ENCODE measurements around the gene ZNF524. TPM values are rescaled to one million over a fixed set of nuclear protein-coding genes. Genes with fewer than 3 reads are reported as not detected.

The ZNF524 gene
- total RNA-seq, 4 donors from 2014 or later = 20.3 to 33.5 (median 26.4) TPM

DNA sequence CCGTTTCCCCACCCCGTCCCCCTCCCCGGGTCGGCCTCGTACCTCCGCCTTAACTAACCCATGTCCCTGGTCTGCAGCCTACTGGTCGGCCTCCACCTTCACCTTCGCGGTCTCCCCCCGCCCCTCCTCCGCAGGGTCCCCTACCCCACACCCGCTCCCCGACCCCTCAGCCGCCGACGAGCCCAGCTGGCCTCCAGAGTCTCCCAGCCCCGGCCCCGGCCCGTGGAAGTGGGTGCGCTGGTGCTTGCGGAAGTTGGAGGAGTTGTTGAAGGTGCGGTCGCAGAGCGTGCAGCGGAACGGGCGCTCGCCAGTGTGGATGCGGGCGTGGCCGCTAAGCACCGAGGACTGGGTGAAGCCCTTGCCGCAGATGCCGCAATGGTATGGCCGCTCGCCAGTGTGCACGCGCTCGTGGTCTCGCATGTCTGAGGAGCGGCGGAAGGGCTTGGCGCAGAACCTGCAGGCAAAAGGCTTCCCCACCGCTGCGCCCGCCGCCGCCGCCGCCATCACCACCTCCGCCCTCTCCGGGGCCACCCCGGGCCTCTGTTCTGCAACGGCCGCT lies 21.7 kb downstream of the ZNF524 start:
- ATAC-seq = no peak
- Histone ChIP-seq H3K27ac (no peak overlapping the region), H3K27me3 (no peaks in the 10 kb centered on the region), H3K4me3 (no peak overlapping the region), H3K4me1 (peaks cover 0 to 34% (median 0%) of the 10 kb centered on the region in 3 donors), H3K9me3 (no peaks in the 10 kb centered on the region), H3K36me3 (peaks cover 0 to 38% of the 10 kb centered on the region in 2 donors)
- no CpG with 5 or more reads among the region's 55 CpGs for WGBS, 2 donors (ENCODE audit: low coverage in 1 of 2)
- TF ChIP-seq POLR2AphosphoS5 (IDR thresholded peaks at IDR 0.05) = no peak
- no peak for TF ChIP-seq EP300 (IDR thresholded peaks at IDR 0.05)
- no peak for TF ChIP-seq POLR2A (IDR thresholded peaks at IDR 0.05)
- TF ChIP-seq CTCF (IDR thresholded peaks at IDR 0.05) = no peak

DNA sequence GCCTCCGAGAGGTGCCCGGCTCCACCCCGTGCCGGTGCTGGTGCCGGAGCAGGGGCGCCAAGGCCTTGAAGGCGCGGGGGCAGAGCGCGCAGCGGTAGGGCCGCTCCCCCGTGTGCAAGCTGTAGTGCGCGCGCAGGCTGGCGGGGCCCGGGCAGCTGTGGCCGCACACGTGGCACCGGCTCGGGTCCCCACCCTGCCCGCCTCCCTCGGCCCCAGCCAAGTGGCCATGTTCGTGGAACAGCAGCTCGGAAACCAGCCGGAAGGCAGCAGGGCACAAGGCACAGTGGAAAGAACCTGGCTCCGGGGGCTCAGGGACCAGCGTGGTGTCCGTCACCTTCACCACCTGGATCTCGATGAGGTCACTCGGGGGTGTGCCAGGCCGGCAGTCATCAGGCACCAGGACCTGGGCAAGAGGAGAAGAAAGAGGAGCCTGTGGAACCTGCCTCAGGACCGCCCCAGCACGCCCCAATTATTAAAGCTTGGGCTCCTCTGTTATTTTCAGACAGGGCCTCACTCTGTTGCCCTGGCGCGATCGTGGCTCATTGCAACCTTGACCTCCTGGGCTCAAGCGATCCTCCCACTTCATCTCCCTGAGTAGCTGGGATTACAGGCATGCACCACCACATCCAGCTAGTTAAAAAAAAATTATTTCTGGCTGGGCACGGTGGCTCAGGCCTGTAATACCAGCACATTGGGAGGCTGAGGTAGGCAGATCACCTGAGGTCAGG lies 22.3 kb downstream of the ZNF524 start:
- ATAC-seq = no peak
- no peak for TF ChIP-seq POLR2A (IDR thresholded peaks at IDR 0.05)
- no peak for TF ChIP-seq CTCF (IDR thresholded peaks at IDR 0.05)
- TF ChIP-seq EP300 (IDR thresholded peaks at IDR 0.05) = no peak
- no peak for TF ChIP-seq POLR2AphosphoS5 (IDR thresholded peaks at IDR 0.05)

DNA sequence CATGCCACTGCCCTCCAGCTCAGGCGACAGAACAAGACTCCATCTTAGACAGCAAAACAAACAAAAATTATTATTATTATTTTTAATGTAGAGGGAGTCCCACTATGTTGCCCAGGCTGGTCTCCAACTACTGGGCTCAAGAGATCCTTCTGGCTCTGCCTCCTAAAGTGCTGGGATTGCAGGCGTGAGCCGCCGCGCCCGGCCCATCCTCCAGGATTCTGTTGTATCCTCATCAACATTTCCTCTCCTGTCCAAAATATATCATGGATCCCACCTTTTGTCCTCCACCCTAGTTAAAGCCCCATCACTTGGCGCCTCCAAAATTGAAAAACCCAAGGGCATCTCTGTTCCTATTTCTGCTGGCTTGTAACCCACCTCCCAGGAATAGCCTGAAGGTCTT lies 23.0 kb downstream of the ZNF524 start:
- 97 to 98% methylated on average over 7 of the region's 7 CpGs for WGBS, 2 donors (ENCODE audit: low coverage in 1 of 2)

More for the DNA sequence above, 22.3 kb downstream of the ZNF524 start:
- WGBS, 2 donors (ENCODE audit: low coverage in 1 of 2) = 87 to 92% methylated on average over 7 to 10 of the region's 40 CpGs
- Histone ChIP-seq H3K4me3 (no peak overlapping the region), H3K27ac (no peak overlapping the region), H3K9me3 (no peaks in the 10 kb centered on the region), H3K36me3 (peaks cover 0 to 32% of the 10 kb centered on the region in 2 donors), H3K4me1 (peaks cover 0 to 34% (median 0%) of the 10 kb centered on the region in 3 donors), H3K27me3 (no peaks in the 10 kb centered on the region)

DNA sequence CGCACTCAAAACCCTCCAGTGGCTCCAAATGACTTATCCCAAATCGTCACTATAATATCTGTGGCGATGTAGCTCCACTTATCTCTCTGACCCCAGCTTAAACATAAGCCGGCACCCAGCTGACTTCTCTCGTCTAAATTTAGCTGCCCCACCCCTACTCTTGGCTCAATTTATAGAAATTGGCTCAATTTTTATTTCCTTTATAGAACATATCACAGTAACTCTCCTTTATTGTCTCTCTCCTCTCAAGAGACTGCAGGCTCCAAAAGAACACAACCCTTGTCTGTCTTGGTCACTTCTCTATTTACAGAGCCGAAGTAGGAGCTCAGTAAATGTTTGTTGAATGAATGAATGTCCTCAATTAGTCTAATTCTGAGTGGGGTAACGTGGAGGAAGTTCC lies 23.5 kb downstream of the ZNF524 start:
- Histone ChIP-seq H3K27me3 (no peaks in the 10 kb centered on the region), H3K9me3 (no peaks in the 10 kb centered on the region), H3K4me1 (peaks cover 0 to 33% (median 0%) of the 10 kb centered on the region in 3 donors), H3K27ac (peak overlapping the region in 3 of 4 donors; percentile 95 to 100 (median 95)), H3K36me3 (peaks cover 0 to 24% of the 10 kb centered on the region in 2 donors), H3K4me3 (peak overlapping the region in 1 of 2 donors; percentile 69)
- ATAC-seq = no peak
- 46 to 57% methylated on average over 5 to 7 of the region's 7 CpGs for WGBS, 2 donors (ENCODE audit: low coverage in 1 of 2)
- TF ChIP-seq EP300 (IDR thresholded peaks at IDR 0.05) = no peak
- TF ChIP-seq POLR2A (IDR thresholded peaks at IDR 0.05) = no peak
- no peak for TF ChIP-seq POLR2AphosphoS5 (IDR thresholded peaks at IDR 0.05)
- no peak for TF ChIP-seq CTCF (IDR thresholded peaks at IDR 0.05)

More for the DNA sequence above, 23.0 kb downstream of the ZNF524 start:
- TF ChIP-seq CTCF (IDR thresholded peaks at IDR 0.05) (no peak), POLR2A (IDR thresholded peaks at IDR 0.05) (no peak), EP300 (IDR thresholded peaks at IDR 0.05) (no peak), POLR2AphosphoS5 (IDR thresholded peaks at IDR 0.05) (no peak)
- Histone ChIP-seq H3K27me3 (no peaks in the 10 kb centered on the region), H3K4me1 (peaks cover 0 to 34% (median 0%) of the 10 kb centered on the region in 3 donors), H3K9me3 (no peaks in the 10 kb centered on the region), H3K4me3 (no peak overlapping the region), H3K27ac (peak overlapping the region in 3 of 4 donors; percentile 95 to 100 (median 95)), H3K36me3 (peaks cover 0 to 25% of the 10 kb centered on the region in 2 donors)
- ATAC-seq = no peak
